GM18508 (cell line): Measurements from ENCODE around the gene BRINP1.

Experiments
- ATAC-seq: cut with Tn5 transposase; IDR thresholded peaks from one replicate; pipeline ENCODE4 v1.9.1; 2021; ENCODE audit warnings: moderate number of reproducible peaks; ENCODE audit not compliant: insufficient read depth, unreplicated experiment

BRINP1 gene

DNA sequence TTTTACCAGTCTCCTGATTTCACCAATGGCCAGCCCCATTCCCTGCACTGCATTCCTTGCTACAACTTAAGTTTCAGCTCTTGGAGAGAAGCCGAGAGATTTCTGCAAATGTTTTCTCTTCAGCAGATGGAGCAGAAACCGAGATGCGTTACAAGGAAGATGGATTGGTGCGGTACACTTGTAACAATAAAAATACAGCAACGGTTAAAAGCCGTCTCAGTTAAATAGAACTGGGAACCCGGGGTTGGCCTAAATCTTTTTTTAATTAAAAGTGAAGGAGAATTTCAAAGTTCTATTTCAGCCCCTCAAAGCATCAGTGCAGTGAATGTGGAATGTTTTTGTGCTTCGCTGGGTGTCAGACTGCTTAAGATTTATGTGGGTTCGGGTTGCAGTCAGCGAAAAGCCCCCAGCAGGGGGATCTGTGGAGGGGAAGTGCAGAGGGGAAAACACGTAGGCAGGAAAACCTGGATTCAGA is 19.8 kb downstream of the BRINP1 start:
- no peak for ATAC-seq

DNA sequence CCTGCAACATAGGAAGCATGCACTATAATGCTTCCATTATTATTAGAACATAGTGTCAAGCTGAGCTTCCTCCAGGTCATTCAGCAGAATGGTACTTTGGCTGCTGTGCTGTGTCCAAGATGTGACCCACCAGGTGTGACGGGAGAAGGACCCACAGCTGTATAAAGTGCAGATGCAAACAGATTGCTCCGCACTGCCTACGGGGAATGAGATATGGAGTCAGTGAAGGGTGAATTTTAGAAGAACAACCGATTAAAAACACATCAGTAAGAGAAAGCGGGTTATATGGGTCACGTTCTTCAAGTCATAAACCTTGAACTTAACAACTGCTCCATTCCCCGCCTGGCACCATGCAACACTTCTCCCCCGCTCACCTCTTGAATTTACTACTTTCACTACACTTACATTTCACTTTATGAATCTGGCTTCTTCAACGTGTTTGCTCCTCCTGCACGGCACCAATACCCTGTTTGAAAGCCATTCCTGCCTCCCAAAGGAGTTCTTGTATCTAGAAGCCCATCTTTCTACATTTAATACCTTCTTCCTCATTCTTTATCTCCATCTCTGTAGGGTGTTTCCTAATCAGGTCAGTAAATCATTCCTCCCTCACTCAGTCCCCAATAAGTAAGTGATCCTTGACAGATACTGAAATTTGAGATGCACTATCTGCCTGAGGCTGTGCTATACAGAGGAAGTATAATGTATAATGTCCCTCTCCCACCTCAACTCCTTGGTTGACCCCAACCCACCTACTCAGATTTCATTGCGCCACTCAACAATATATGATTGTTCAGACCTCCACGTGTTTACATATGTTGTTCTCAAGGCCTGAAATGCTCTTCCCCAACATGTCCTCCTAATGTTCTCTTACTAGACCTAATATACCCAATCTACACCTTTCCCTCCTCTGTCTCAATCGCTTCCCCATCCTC is 25.9 kb downstream of the BRINP1 start:
- no peak for ATAC-seq

DNA sequence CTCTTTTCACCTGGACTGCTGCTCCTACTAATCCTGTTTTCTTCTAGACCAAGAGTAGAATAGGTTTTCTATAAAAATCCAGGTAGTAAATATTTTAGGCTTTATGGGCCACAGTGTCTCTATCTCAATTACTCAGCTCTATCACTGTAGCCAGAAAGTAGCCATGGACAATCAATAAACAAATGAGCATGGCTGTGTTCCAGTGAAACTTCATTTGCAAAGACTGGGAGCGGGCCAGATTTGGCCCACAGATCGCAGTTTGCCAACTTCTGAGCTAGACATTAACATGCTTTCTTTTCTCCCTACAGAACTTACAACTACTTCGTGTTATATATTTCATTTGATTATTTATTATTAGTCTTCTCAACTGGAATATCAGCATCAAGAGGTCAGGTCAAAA is 30.2 kb downstream of the BRINP1 start:
- no peak for ATAC-seq

DNA sequence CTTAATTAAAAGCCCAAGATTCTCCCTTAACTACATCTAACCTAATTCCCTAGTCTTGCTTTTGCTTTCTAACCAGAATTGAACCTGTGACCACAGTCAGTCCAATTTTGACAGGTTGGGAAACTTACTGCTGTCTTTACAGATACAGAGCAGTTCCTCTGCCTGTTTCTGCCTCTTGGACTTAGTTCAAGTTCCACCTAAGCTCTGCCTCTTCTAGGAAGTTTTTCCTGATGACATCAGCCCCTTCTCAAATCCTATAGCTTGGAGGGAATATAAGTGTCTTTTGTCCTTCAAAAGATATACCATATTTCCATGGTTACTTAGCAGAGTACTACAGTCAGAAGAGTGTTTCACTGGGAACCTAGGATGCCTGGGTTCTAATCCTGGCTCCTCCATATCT is 31.7 kb downstream of the BRINP1 start:
- ATAC-seq, result no peak

DNA sequence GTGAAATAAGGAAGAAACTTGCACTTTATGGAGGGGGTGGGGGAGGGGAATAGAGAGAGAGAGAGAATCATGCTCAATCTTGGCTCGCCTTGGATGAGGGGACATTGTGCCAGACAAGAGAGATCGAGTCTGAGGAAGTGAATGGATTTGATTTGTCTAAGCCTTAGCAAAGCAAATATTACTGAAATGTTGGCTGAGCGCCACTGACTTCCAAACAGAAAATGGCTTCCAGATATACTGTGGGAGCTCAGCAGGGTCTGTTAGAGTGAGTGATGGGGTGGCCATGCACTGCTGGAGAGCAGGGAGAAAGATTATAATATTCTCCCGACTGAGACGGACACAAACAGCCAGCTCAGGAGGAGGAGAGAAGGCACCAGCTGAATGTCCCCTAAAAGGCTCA is 34.5 kb downstream of the BRINP1 start:
- no peak for ATAC-seq

DNA sequence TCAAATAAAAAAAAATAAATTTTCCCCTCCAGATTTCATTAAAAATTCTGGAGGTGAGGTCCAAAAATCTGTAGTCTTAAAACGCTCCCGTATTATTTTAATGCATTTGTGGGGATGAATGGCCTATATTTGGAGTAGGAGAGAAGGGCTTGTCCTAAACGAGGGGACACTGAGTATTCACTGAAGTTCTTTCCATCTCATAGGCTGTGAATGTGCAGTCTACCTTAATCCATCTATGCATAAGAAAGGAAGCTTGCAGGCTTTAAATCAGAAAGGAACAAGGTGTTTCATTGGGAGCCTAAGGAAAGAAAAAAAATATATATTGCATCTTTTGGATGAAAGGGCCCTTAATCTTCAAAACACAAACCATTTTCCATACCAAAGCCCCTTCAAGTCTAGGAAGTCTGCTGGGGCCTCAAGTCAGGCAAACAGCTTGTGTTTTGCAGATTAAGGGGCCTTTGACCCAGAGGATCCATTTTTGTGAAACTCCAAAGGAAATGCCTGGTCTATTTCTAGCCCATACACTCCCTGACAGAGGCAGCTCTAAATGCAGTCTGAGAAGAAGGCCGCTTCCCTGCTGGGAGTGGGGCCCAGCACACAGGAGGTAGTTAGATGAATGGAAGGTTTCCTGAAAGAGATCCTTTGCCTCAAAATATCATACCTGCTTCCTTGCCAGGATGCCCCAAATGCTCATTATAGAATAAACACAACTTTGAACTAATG is 35.6 kb downstream of the BRINP1 start:
- no peak for ATAC-seq

DNA sequence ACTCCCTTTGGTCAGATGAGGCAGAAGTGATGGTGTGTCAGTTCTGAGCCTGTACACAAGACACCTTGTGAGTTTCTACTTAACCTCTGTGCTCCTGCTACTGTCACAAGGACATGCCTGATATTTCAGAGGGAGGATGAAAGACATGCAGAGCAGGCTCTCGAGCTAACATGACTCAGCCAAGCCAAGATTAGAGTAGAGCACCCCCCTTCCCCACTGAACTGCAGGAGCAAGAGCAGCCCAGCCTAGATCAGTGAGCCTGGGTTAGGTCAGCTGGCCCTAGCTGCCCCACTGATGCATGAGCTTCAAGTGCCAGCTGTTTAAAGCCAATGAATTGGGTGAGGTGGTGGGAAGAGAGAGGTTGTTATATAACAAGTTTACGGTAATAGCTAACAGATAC is 36.7 kb downstream of the BRINP1 start:
- ATAC-seq, result no peak

DNA sequence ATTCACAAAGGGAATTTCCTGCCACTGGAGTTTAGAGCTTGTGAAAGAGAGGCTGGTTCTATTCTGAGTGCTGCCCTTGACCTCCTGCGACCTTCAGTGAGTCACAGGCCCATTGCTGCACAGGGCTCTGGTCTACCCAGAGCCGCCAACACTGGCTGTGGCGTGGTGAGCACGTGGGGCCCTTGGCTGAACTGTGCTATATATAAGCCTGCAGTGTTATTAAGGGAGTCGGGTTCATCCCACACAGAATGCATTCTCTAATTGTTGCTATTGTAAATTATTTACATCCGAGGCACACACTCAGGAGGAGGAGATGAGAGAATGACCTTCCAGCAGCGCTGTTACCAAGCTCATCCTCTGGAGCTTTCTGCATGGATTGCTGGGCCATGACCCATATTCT is 47.1 kb downstream of the BRINP1 start:
- ATAC-seq, result no peak

DNA sequence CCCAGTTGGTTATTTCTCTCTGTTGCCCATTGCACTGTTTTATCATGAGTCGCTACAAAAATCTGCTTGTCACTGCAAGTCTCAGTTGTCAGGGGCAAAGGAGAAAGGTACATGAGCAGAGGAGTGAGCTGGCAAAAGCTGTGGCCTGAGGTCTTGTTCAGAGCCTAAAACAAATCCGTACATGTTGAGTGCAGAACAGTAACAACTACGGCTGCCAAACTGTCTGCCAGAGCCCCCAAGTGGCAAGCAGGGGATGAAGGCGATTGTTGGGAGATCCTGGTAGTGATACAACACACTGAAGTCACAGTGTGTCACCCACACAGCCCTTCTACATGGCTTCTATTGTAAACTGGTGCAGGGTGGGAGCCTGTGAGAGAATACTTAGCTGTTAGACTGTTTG is 50.9 kb downstream of the BRINP1 start:
- no peak for ATAC-seq

DNA sequence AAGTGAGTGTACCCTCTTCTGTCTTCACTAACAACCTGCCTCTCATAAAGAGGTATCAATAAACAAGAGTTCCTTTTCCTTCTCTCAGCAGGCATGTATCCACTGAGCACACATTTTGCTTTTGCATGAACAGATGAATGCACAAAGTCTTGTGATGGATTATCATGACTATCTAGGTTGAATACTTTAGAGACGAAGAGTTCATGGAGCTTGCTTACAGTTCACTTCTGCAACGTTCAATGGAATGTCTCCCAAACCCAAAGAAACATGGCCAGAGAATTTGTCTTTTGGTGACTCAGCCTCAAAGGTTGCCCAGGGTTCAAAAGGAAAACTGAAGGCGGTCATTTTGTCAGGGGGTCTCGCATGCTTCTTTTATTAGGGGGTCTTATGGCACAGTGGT is 55.4 kb downstream of the BRINP1 start:
- no peak for ATAC-seq

DNA sequence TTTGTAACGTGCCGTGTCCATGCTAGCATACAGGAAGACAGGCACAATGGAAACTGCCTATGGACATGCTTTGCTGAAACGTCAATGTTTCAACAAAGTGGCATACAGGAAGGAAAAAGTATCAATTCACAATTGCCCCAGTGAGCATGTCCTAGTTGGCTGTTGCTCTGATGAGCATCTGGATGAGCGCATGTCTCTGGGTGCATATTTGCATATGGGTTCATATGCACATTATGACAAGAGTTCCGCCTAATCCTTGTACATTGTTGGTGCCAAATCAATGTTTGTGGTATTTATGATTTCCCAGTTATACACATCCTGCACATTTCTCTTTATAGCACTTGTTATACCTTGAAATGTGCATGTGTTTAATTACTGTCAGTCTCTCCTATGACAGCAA is 58.5 kb downstream of the BRINP1 start:
- no peak for ATAC-seq

DNA sequence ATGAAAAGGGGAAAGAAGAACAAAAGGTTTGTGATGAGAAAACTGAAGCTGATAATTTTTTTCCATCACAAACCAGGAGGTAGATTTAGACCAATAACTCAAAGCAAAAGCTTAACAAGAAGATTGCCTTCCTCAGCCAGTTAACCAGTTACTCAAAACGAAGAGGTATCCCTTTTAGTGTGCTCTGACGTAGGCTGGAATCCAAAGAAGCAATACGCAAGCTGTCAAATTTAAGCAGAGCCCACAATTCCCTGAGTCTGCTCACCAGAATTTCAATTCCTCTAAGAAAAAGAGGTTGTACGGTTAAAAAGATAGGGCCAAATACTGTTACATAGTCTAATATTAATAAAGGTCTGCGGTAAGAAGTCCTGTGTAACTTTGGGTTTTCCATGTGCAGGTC is 61.8 kb downstream of the BRINP1 start:
- no peak for ATAC-seq

DNA sequence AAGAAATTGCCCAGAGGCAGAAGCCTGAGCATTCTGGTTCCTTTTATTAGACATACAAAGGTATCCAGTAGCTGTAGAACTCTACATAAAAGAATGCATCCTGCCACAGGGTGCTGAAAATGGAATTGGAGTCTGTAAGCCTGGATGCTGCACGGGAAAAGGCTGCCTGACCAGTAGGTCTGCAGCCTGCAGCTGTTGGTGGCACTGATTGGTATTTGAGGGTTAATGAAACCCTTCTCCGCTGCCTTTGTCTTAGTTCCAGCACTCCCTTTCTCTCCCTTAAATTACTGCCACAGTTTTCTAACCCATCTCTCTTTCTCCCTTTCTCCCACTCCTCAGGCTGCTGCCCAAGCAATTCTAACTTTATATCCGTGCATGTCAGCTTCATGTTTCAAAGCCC is 64.7 kb downstream of the BRINP1 start:
- ATAC-seq, result no peak

DNA sequence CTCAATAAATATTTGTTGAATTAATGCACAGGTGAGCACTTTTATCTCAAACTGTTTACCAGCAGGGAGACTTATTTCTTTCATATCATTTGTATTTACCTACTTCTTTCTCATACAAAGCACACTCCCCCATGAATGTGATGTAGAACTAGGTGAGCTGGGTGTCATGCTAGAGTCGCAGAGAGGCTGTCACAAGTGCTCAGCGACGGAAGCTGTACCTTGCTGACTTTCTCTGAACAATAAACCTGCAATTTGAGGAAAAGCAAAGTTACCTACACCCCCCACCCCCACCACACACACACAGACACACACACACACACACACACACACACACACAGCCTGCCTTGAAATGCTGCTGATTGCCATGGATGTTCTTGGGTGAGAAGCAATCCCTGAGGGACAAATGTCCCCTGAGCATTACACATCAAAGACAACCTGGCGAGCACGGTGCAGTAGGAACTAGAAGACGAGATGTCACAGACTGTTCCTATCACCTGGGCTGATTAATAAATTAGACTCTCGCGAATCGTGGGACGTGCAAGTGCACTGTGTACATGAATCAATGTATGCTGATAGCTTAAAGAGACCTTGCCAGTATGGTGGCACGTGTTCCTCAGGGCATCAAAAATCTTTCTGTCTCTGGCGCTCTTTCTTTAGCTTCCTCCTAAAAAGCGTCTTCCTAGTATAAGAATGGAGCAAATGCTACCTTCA is 66.1 kb downstream of the BRINP1 start:
- ATAC-seq, result no peak

DNA sequence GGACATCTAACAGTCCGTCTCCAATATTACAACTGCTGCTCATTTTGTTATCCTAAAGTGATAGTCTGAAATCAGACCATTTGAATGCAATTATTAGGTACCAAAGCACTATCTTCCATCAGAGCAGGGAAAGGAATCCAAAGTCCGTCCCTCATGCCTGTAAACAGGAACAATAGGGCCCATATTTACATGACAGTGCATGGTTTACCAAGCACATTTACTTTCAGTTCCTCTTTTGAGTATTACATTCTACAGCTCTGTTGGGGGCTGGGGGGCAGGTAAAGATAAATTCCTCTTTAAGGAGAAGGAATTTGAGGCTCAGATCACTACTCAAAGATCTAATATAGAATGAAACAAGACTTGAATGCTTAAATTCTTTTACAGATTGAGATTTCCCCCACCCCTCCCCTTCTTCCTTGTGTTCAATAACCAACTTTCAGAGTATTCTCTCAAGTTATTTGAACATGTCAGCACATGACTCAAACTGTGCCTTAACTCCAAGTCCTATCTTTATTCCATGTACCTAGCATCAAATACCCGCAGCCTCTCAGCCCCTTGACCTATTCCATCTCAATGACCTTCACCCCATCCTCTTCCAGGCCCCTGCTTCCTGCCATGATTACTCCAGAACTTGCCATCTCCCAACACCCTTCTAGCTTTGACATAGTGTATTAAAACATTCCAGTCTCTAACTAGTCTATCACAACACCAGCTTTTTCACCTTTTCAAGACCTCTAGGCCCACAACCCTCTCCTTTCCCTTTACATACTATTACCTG is 71.0 kb downstream of the BRINP1 start:
- peak; percentile 88 for ATAC-seq

DNA sequence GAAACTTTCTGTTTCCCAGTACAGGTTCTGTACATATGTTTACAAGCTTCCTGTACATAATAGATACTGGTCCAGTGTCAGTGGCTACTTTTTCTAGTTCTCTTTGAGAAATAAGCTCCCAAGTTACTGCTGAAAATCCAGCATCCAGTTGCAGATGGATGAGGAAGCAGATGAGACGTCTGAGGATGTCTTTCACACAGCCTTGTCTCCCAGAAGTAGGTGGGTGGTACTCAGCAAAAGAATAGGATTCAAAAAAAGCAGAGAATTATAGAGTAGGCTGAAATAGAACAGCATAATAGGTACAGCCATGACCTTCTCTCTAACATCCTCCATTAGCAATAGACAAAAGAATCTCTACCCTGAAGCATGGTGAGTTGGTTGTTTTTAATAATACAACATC is 77.7 kb downstream of the BRINP1 start:
- no peak for ATAC-seq

DNA sequence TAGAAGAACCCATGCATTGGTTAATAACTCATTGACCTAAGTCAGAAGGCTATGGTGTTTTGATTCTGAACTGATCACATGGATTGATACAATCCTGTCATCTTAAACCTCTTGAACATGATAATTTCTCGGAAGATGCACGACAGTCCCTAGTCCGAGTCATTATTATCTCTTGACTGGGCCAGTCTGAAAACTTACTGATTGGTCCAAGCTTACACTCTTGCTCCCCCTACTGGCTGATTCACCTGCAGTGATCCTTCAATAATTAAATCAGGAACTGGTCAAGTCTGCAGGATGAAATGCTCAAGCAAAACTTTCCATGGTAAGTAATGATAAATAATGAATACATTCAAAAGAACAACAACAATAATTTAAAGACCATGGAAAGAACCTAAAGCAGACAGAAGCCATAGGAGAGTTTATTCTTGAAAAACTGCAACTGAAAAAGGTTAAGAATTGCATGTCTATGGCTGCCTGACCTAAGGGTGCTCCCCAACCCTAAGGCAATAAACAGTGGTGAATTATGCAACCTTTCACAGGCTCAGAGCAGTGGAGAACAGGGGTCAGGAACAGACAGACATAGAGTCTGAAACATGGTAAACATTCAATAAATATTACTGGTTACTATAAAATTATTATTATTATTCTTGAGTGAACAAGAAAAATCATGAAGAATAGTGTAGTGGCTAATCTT is 79.3 kb downstream of the BRINP1 start:
- peak; percentile 76 for ATAC-seq

DNA sequence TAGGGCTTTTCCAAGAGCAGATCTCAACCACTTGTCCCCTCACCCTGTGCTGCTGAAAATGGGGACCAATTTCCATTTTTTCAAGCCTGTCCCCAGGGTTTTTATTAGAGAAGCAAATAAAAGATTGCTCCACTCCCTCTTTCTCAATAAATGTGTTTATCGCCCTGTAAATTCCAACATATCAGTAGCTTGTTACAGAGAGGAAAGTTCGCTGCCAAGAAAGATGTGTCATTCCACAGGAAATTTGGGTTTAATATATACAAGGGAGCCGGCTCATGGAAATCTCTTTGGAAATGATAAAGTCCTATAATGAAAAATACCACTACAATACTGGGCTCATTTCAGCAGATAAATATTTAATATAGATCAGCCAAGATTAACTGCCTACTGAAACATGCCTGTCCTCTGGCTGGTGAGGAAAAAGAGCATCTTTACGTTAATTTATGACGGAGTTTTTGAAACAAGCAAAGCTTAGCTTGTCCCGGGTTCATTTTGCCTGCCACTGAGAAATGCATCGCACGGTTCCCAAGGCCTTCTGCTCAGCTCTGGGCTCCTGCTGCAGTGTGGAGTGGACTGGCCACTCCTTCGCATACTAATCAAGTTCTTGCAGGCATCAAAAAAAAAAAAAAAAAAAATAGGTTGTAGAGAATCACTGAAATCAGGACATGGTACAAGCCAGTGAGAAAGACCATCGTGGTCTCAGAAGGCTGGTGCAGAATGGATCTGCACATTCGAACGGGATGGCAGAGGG is 84.5 kb downstream of the BRINP1 start:
- ATAC-seq, result no peak

DNA sequence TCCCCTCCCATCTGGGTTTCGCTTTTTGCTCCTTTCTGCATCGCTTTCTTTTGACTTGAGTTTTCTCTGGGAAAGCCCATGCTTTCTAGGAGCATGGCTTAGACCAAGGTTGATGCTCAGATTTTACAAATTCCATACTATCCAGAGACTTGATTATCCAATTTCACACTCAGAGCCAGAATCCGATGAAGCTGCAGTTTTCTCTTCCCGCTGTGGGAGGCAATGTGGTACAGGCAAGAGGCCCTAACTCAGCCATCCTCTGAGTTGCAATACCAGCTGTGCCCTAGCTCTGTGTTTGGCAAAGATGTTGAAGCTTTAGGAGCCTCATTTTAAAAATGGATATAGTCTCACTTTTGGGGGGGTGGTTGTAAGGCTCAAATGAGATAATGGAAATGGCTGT is 85.1 kb downstream of the BRINP1 start:
- ATAC-seq, result no peak
